H54 (cell line): Measurements from ENCODE around the gene S100A14.
"Not testable (repeated sequence)": the region's sequence is repeated elsewhere in the genome, so short reads cannot be mapped to it uniquely, and the experiment has no call there.

Experiments
- DNase-seq: peaks from one replicate; pipeline ENCODE4 v3.0.0; 2011; ENCODE audit warnings: low spot score, mixed read lengths; ENCODE audit not compliant: insufficient read length
- FAIRE-seq: peaks from 3 replicates; lab custom pipeline; 2011; peaks lifted over from hg19 to GRCh38; lab: Jason Lieb, UNC
- POLR2A ChIP-seq: IDR thresholded peaks from 2 replicates; pipeline ENCODE4 v1.6.1; 2011; ENCODE audit warnings: low read depth, mild to moderate bottlenecking, low read length

S100A14 gene

GRCh38 chr1:153578936-153579335, 37.2 kb downstream of the S100A14 start:
- FAIRE-seq = no peak
- DNase-seq = no peak
- no peak for TF ChIP-seq POLR2A

- FAIRE-seq (no peak), DNase-seq (no peak)
- TF ChIP-seq POLR2A = no peak
These were observed 37.6 kb downstream of the S100A14 start for GRCh38 chr1:153578490-153578889.

- DNase-seq (no peak), FAIRE-seq (no peak)
- no peak for TF ChIP-seq POLR2A
These were observed 38.5 kb downstream of the S100A14 start for GRCh38 chr1:153577624-153578051.

- TF ChIP-seq POLR2A = no peak
- no peak for DNase-seq
- no peak for FAIRE-seq
These were observed 39.0 kb downstream of the S100A14 start for GRCh38 chr1:153577138-153577537.

- DNase-seq, FAIRE-seq: not testable (repeated sequence)
These were observed 40.6 kb downstream of the S100A14 start for GRCh38 chr1:153575497-153575896.

GRCh38 chr1:153575081-153575491, 41.0 kb downstream of the S100A14 start:
- not testable (repeated sequence) for FAIRE-seq, DNase-seq

GRCh38 chr1:153573351-153573750, 42.8 kb downstream of the S100A14 start:
- TF ChIP-seq POLR2A = no peak
- FAIRE-seq = no peak
- DNase-seq = no peak

- DNase-seq (peak; percentile 72), FAIRE-seq (no peak)
- TF ChIP-seq POLR2A = no peak
These were observed 43.5 kb downstream of the S100A14 start for GRCh38 chr1:153572569-153573015.

GRCh38 chr1:153571706-153572105, 44.4 kb downstream of the S100A14 start:
- FAIRE-seq (no peak), DNase-seq (no peak)
- no peak for TF ChIP-seq POLR2A

GRCh38 chr1:153570874-153571273, 45.3 kb downstream of the S100A14 start:
- DNase-seq (no peak), FAIRE-seq (no peak)
- no peak for TF ChIP-seq POLR2A

GRCh38 chr1:153569465-153569864, 46.7 kb downstream of the S100A14 start:
- no peak for TF ChIP-seq POLR2A
- no peak for DNase-seq
- no peak for FAIRE-seq

GRCh38 chr1:153568367-153569099, 47.6 kb downstream of the S100A14 start:
- DNase-seq = no peak
- TF ChIP-seq POLR2A = no peak
- no peak for FAIRE-seq

GRCh38 chr1:153567621-153568366, 48.3 kb downstream of the S100A14 start:
- DNase-seq = no peak
- no peak; the same call in 1 of the 2 replicates for TF ChIP-seq POLR2A
- no peak for FAIRE-seq
